ENCODE measurements around the gene FOXC2.

- TF ChIP-seq CTCF (IDR thresholded peaks at IDR 0.05; ENCODE audit: low read depth, low read length), result no peak
- no peak for TF ChIP-seq EZH2phosphoT487 (IDR thresholded peaks at IDR 0.05; ENCODE audit: low read depth)
Measured at GRCh38 chr16:86529160-86529559, 37.5 kb upstream of the FOXC2 start.

Measured in OCI-LY3 (cell line).